Measurements from ENCODE around the gene DARS1.
A peak's percentile ranks its signal among the peaks of the same experiment; 100 is the strongest.
"Not testable (repeated sequence)": the region's sequence is repeated elsewhere in the genome, so short reads cannot be mapped to it uniquely, and the experiment has no call there.

DARS1 gene

DNA sequence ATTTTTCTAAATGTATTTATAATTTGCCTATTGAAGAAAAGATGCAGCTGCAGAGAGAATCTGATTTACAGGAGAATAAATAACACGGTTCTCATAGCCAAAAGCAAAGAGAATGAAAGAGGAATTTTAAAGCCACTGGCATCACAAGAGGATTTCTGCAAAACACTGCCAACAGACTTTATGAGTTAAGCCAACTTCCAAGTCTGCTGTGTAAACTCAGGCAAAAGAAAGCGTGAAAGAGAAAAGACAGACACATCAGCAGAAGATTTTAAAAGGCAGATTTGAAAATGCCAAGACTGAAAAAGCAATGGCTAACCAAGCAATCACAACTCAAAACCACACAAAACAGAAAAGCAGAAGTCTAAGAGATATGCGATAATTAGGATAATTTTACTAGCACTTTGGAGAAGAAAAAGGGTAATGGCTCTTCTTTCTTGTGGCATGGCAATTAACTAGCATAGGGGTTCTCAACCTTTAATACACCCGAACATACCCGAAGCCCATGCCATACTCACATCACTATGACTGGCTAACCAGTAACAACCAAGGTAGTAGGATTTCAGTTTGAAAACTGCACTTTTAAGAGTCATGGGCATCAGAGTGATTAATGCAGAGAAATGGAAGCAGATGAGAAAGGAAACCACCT is 4.9 kb downstream of the DARS1 start:
- no peak for DNase-seq

- DNase-seq: no peak
Measured at GRCh38 chr2:135975702-135976101, 9.7 kb downstream of the DARS1 start.

DNA sequence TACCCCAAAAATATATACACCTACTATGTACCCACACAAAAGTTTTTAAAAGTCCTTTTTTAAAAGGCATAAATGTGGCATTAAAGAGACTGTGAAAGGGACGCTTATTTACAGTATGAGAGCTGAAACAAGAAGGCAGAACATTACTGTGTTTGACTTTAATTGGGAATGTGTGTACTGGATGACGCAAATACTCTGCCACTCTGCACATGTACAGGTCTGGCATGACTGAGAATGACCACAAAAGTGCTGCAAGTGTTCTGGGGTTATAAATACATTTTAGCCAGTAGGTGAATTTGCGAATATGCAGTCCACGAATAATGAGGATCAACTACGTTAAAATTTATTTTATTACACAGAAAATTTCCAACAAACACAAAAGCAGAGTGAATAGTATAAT is 11.4 kb downstream of the DARS1 start:
- no peak for DNase-seq

DNA sequence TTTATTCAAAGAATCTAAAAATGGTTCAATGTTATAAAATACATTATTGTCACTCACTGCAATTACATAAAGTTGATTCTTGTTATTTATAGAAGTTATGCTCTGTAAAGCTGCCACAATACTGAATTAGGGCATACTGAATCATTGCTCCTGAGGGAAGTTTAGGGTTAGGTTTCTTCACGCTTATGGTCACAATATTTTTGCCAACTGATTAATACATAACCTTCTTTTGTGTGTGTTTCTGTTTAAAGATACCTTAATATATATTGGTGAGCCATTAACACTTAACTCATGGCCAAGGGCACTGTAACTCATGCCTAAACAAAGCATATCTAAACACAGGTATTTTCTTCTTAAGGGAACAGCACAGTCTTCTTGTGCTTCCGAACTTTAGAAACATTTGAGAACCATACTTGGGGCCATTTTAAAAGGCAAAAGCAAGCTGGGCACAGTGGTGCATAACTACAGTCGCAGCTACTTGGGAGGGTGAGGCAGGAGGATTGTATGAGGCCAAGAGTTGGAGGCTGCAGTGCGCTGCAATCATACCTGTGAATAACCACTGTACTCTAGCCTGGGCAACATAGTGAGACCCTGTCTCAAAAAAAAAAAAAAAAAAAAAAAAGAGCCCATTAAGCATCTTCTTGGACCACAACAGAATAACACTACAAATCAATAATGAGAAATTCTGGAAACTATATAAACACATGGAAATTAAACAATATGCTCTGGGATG is 15.6 kb downstream of the DARS1 start:
- DNase-seq: no peak

- no peak for DNase-seq
Measured at GRCh38 chr2:135965756-135966155, 19.7 kb downstream of the DARS1 start.

GRCh38 chr2:135964404-135964803 is 21.0 kb downstream of the DARS1 start:
- not testable (repeated sequence) for DNase-seq

- DNase-seq: no peak
Measured at GRCh38 chr2:135963841-135964240, 21.6 kb downstream of the DARS1 start.

DNA sequence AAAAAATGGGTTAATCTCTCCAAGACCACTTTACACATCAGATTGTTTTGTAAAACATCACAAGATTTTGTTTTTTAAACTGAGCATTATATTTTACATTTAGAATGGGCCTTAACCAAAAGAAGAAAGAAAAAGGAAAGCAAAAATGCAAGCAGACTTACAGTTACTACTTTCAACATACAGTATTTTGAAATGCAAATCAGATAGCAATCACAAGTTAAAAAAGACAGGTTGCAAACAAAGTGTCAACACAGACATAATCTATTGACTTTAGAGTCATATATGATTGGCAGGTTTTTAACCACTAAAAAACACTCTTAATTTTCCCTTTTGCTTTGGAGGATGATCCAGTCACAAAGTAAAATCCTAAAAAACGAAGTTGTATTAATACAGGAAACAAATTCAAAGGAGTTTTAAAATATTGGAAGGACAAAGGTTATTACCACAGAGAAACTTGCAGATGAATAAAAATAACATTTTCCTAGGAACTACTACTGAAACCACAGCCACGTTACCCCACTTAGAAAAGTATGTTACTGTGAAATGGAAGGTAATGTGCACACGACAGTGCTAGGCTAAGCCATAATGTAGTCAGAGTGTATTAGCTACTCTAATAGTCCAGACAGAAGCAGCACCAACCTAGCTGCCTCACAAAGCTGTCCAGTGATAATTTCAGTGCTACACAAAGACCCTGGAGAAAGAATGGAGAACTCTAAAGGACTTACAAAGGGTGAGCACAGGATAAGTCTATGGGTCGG is 22.9 kb downstream of the DARS1 start:
- no peak for DNase-seq

DNA sequence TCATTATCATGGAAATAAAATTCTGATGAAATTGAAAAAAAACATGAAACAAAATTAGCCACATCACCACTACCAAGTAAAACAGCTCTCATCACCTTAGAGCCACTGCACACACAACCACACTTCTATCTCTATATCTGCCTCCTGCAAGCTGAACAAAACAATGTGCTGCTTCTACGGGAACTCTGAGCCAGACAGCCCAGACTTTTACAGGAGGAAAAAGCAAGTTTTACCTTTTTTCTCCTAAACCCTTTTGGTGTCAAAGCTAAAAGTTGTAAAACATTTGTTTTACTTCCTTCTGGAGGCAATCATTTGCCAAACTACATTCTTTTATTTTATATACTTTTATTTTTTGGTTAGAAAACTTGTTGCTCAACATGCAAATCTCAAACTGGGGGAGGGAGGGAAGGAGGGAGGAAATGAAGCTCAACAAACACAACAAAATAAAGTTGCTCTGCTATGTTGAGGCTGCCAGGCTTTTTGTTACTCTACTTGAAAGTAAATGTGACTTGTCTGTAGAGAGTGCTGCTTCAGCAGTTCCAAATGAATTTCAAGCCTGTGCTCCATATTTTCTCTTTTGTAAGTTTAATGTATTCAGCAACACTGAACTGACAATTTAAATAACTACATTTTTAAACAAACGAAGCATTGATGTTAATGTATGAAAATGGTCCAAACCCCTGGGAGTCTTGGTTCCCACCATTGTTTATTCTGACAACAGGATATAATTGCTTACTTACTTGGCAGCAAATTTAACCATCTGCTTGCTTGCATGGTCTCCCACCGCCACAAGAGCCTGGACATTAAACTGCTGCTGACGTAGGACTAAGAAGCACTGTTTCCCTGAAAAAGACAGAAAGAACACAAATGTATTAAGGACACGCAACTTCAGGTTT is 24.5 kb downstream of the DARS1 start:
- DNase-seq: peak in 1 of 2 experiments; percentile 4

- no peak for DNase-seq
Measured at GRCh38 chr2:135960150-135960549, 25.3 kb downstream of the DARS1 start.

- not testable (repeated sequence) for DNase-seq
Measured at GRCh38 chr2:135958927-135959326, 26.5 kb downstream of the DARS1 start.

- no peak for DNase-seq
Measured at GRCh38 chr2:135954020-135954601, 31.3 kb downstream of the DARS1 start.

- DNase-seq: no peak
Measured at GRCh38 chr2:135952891-135953290, 32.5 kb downstream of the DARS1 start.

- peak; percentile 75 to 82 for DNase-seq
Measured at GRCh38 chr2:135951041-135951583, 34.3 kb downstream of the DARS1 start.

GRCh38 chr2:135949451-135950234 is 35.8 kb downstream of the DARS1 start:
- DNase-seq: no peak

- no peak for DNase-seq
Measured at GRCh38 chr2:135948642-135949355, 36.6 kb downstream of the DARS1 start.

DNA sequence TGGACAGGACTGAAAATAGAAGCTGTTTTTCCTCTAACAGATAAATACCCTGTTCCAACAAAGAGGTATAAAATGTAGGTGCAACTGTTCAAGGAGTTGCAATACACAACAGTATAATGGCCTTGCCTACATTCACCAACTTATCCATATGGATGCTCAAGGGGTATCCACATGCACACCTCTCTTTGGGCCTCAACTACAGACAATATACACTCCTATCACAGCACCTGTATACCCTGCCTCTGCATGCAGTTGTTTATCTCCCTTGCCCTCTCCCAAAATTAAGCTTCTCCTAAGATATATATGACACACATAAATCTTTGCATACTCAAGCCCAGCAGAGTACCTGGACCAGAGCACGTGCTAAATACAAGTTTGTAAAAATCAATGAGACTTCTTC is 37.3 kb downstream of the DARS1 start:
- no peak for DNase-seq

DNA sequence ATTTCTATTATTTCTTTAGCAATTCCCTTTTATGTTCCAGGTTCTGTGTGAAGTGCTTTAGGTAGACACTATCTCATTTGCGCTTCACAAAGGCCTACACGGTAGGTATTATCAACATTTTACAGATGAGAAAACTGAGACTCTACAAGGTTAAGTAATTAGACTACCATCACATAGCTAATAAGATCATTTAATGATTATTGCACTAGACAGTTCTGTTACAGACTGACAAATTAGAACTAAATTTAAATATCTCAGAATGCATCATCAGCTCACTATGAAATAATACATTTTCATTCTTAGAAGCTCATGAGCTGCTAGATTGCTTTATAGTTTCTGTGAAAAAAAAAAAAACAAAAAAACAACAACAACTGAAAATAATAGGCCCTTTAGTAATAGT is 37.9 kb downstream of the DARS1 start:
- DNase-seq: no peak

GRCh38 chr2:135945526-135945925 is 39.9 kb downstream of the DARS1 start:
- DNase-seq: no peak

- no peak for DNase-seq
Measured at GRCh38 chr2:135944625-135945024, 40.8 kb downstream of the DARS1 start.

Data from NCI-H524 (cell line).